ENCODE data around the gene CPEB4. TPM values are rescaled to one million over a fixed set of nuclear protein-coding genes. Genes with fewer than 3 reads are reported as not detected.

Gene CPEB4
- total and polyA plus RNA-seq, 9 of the 15 experiments (the other 6 are each of a cell fraction or from before 2014, with no cell fraction given), result 7.4 to 21.3 (median 12.4) TPM

DNA sequence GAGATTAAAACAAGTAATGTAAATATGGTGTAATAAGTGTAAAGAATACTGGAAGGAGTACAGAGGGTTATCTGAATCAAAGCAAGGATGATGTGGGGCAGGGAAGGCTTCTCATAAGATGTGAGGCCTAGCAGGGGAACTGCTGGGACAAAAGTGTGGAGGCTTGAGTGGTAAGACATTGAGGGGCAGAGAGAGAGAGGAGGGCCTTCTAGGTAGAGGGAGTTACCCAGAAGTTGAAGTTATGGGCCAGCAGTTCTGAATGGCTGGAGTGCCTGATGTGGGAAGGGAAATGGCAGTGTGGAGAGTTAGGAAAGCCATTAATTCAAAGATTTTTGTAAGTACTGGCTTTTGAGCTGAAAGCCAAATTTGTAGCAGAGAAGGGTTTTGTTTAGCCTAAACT, 36.8 kb downstream of the CPEB4 start:
- Histone ChIP-seq H3K9me3 (replicated peaks; ENCODE audit: control insufficient read depth, insufficient read depth, low read depth, low read length) (no peaks in the 10 kb centered on the region), H3K9me1 (ENCODE audit: control insufficient read depth, insufficient read depth, low read length) (peaks cover 7% of the 10 kb centered on the region), H3K27ac (ENCODE audit: extremely low read depth, low read depth, low read length) (peak overlapping the region; percentile 17; the same call in 1 of the 3 replicates), H3K4me2 (ENCODE audit: insufficient read depth, low read length) (no peak overlapping the region), H3K36me3 (ENCODE audit: control insufficient read depth, insufficient read depth, low read length) (peaks cover 60% of the 10 kb centered on the region), H3K9ac (ENCODE audit: insufficient read depth in 1 of 2, low read depth in 2 of 2, low read length in 2 of 2) (peak overlapping the region in 1 of 2 experiments; percentile 61; a peak in 1 of 4 replicates), H3K79me2 (ENCODE audit: control insufficient read depth, insufficient read depth, low read length) (peaks cover 46% of the 10 kb centered on the region), H2AFZ (ENCODE audit: low read depth, low read length) (no peak overlapping the region), H3K27me3 (ENCODE audit: control insufficient read depth in 2 of 2, insufficient read depth in 2 of 2, low read length in 2 of 2) (no peaks in the 10 kb centered on the region), H3K4me1 (replicated peaks in 1 of 2; ENCODE audit: control insufficient read depth in 2 of 2, insufficient read depth in 2 of 2, low read length in 2 of 2) (peaks cover 5 to 29% of the 10 kb centered on the region in 2 experiments; a peak in 4 of 5 replicates), H3K4me3 (no peak overlapping the region), H4K20me1 (replicated peaks; ENCODE audit: control insufficient read depth, insufficient read depth, low read length) (no peaks in the 10 kb centered on the region)
- DNase-seq (ENCODE audit: extremely low read depth in 1 of 4, low spot score in 3 of 4), result no peak
- TF ChIP-seq CBX1 (IDR thresholded peaks at IDR 0.05; ENCODE audit: low read depth) (no peak), BACH1 (tag; IDR thresholded peaks at IDR 0.05) (no peak), ZBTB1 (CRISPR knock-in tag; IDR thresholded peaks at IDR 0.05; ENCODE audit: borderline replicate concordance, low read depth) (no peak)
- peak; percentile 45 for ATAC-seq
- FAIRE-seq, result no peak
- ChIA-PET CTCF (ENCODE audit: low intra/inter-chr PET ratio) (interaction anchor here (0.6 kb wide), 1 partner anchor 622 kb away, joined by 4 read pairs; no protein-coding TSS in a partner anchor), POLR2A (interaction anchor here (0.7 to 2.0 kb wide), 7 partner anchors 10 to 39 kb away, joined by 3 to 8 read pairs (median 5); no protein-coding TSS in a partner anchor)
- in situ Hi-C loops (cut with MboI), result no loop called here
- BruUV-seq (replicated peaks), result no TSS peak
- intact Hi-C loops (cut with micrococcal nuclease), result loop anchor here (2.0 to 5.0 kb wide), 2 partner anchors 36 to 42 kb away; partner anchors contain the start of gene CPEB4

GRCh38 chr5:173925449-173926071, 37.4 kb downstream of the CPEB4 start:
- BruUV-seq (replicated peaks), result no TSS peak
- ATAC-seq, result peak; percentile 76
- intact Hi-C loops (cut with micrococcal nuclease) (loop anchor here (2.0 to 5.0 kb wide), 2 partner anchors 37 to 42 kb away; partner anchors contain the start of gene CPEB4), in situ Hi-C loops (cut with MboI) (no loop called here)
- 4% methylated on average over 3 of the region's 3 CpGs for WGBS (ENCODE audit: insufficient coverage, low coverage, missing lambda C conversion rate)
- Histone ChIP-seq H3K36me3 (ENCODE audit: control insufficient read depth, insufficient read depth, low read length) (peaks cover 57% of the 10 kb centered on the region), H3K79me2 (ENCODE audit: control insufficient read depth, insufficient read depth, low read length) (peaks cover 41% of the 10 kb centered on the region), H3K9me1 (ENCODE audit: control insufficient read depth, insufficient read depth, low read length) (peaks cover 7% of the 10 kb centered on the region), H3K9me3 (replicated peaks; ENCODE audit: control insufficient read depth, insufficient read depth, low read depth, low read length) (no peaks in the 10 kb centered on the region), H3K27me3 (ENCODE audit: control insufficient read depth in 2 of 2, insufficient read depth in 2 of 2, low read length in 2 of 2) (no peaks in the 10 kb centered on the region), H2AFZ (ENCODE audit: low read depth, low read length) (no peak overlapping the region), H3K9ac (ENCODE audit: insufficient read depth in 1 of 2, low read depth in 2 of 2, low read length in 2 of 2) (no peak overlapping the region), H4K20me1 (replicated peaks; ENCODE audit: control insufficient read depth, insufficient read depth, low read length) (no peaks in the 10 kb centered on the region), H3K4me3 (no peak overlapping the region), H3K27ac (ENCODE audit: extremely low read depth, low read depth, low read length) (peak overlapping the region; percentile 17; the same call in 1 of the 3 replicates), H3K4me1 (replicated peaks in 1 of 2; ENCODE audit: control insufficient read depth in 2 of 2, insufficient read depth in 2 of 2, low read length in 2 of 2) (peaks cover 5 to 24% of the 10 kb centered on the region in 2 experiments; a peak in 4 of 5 replicates), H3K4me2 (ENCODE audit: insufficient read depth, low read length) (no peak overlapping the region)
- FAIRE-seq, result peak; percentile 78
- ChIA-PET CTCF (ENCODE audit: low intra/inter-chr PET ratio) (interaction anchor here (0.6 to 1.3 kb wide), 2 partner anchors 306 to 622 kb away, joined by 4 to 10 read pairs; no protein-coding TSS in a partner anchor), POLR2A (interaction anchor here (0.6 to 1.7 kb wide), 8 partner anchors 12 to 40 kb away, joined by 3 to 6 read pairs (median 4); no protein-coding TSS in a partner anchor)
- DNase-seq (ENCODE audit: extremely low read depth in 1 of 4, low spot score in 3 of 4), result peak; percentile 33 to 69 (median 43)
- TF ChIP-seq ZNF76 (CRISPR knock-in tag; IDR thresholded peaks at IDR 0.05; ENCODE audit: borderline replicate concordance), result no peak
- TF ChIP-seq, protein P1, sequence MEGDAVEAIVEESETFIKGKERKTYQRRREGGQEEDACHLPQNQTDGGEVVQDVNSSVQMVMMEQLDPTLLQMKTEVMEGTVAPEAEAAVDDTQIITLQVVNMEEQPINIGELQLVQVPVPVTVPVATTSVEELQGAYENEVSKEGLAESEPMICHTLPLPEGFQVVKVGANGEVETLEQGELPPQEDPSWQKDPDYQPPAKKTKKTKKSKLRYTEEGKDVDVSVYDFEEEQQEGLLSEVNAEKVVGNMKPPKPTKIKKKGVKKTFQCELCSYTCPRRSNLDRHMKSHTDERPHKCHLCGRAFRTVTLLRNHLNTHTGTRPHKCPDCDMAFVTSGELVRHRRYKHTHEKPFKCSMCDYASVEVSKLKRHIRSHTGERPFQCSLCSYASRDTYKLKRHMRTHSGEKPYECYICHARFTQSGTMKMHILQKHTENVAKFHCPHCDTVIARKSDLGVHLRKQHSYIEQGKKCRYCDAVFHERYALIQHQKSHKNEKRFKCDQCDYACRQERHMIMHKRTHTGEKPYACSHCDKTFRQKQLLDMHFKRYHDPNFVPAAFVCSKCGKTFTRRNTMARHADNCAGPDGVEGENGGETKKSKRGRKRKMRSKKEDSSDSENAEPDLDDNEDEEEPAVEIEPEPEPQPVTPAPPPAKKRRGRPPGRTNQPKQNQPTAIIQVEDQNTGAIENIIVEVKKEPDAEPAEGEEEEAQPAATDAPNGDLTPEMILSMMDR (IDR thresholded peaks at IDR 0.05 in 2 of 3, conservative IDR thresholded peaks at IDR 0.05 in 1 of 3; ENCODE audit: insufficient read depth in 2 of 3, low read depth in 1 of 3, low read length in 3 of 3), result peak; percentile 66 to 71 (median 70)
- TF ChIP-seq ZNF717 (CRISPR knock-in tag; IDR thresholded peaks at IDR 0.05), result no peak
- 0 out of 2 replicates have a peak, but pooled peaks have one; percentile 5 for TF ChIP-seq DEAF1 (CRISPR knock-in tag; IDR thresholded peaks at IDR 0.05)
